H9 (cell line): ENCODE measurements around the gene MYO7B. TPM values are rescaled to one million over a fixed set of nuclear protein-coding genes. Genes with fewer than 3 reads are reported as not detected.

Experiments
- DNase-seq: peaks from one replicate; pipeline ENCODE4 v3.0.0-alpha.2; 2017
- H2AFZ ChIP-seq: one replicate; pipeline ENCODE4 v1.6.1; 2013; ENCODE audit warnings: mild to moderate bottlenecking, low read length, control low read depth, moderate library complexity
- H2AK5ac ChIP-seq: 2 replicates; pipeline ENCODE4 v1.6.1; 2013; ENCODE audit warnings: low read length, control low read depth, mixed read lengths; ENCODE audit not compliant: insufficient read length
- H2BK120ac ChIP-seq: one replicate; pipeline ENCODE4 v1.6.1; 2013; ENCODE audit warnings: low read depth, mild to moderate bottlenecking, low read length, control low read depth, inconsistent platforms; ENCODE audit not compliant: poor library complexity, severe bottlenecking
- H2BK12ac ChIP-seq: 2 replicates; pipeline ENCODE4 v1.6.1; 2013; ENCODE audit warnings: low read length, control low read depth, mixed read lengths, low read depth; ENCODE audit not compliant: insufficient read length
- H2BK15ac ChIP-seq: 2 replicates; pipeline ENCODE4 v1.6.1; 2013; ENCODE audit warnings: low read depth, low read length, control low read depth
- H2BK20ac ChIP-seq: one replicate; pipeline ENCODE4 v1.6.1; 2013; ENCODE audit warnings: low read depth, mild to moderate bottlenecking, low read length, control low read depth, inconsistent platforms; ENCODE audit not compliant: poor library complexity, severe bottlenecking
- H2BK5ac ChIP-seq: 2 replicates; pipeline ENCODE4 v1.6.1; 2013; ENCODE audit warnings: low read length, control low read depth, mixed read lengths; ENCODE audit not compliant: insufficient read length
- H3K14ac ChIP-seq: 2 replicates; pipeline ENCODE4 v1.6.1; 2013; ENCODE audit warnings: low read length, control low read depth; ENCODE audit not compliant: insufficient read depth
- H3K18ac ChIP-seq: 2 replicates; pipeline ENCODE4 v1.6.1; 2013; ENCODE audit warnings: low read depth, mild to moderate bottlenecking, mixed read lengths, low read length, control low read depth; ENCODE audit not compliant: insufficient read length
- H3K23ac ChIP-seq: 2 replicates; pipeline ENCODE4 v1.6.1; 2013; ENCODE audit warnings: low read length, control low read depth, mixed read lengths, low read depth; ENCODE audit not compliant: insufficient read length
- H3K23me2 ChIP-seq: 2 replicates; pipeline ENCODE4 v1.6.1; 2013; ENCODE audit warnings: low read depth, mild to moderate bottlenecking, mixed read lengths, low read length, control low read depth; ENCODE audit not compliant: insufficient read length, poor library complexity, severe bottlenecking
- H3K27ac ChIP-seq: 2 replicates; pipeline ENCODE4 v1.5.1; 2013; ENCODE audit warnings: low read length, control low read depth, mixed read lengths, low read depth; ENCODE audit not compliant: insufficient read length
- H3K27me3 ChIP-seq: 2 replicates; pipeline ENCODE4 v1.6.1; 2013; ENCODE audit warnings: low read length, control low read depth, inconsistent platforms; ENCODE audit not compliant: insufficient read depth
- H3K4ac ChIP-seq: 2 replicates; pipeline ENCODE4 v1.6.1; 2013; ENCODE audit warnings: low read depth, mild to moderate bottlenecking, control low read depth, inconsistent platforms, low read length, moderate library complexity
- H3K4me1 ChIP-seq: 2 replicates; pipeline ENCODE4 v1.6.1; 2013; ENCODE audit warnings: low read length, control low read depth, inconsistent platforms; ENCODE audit not compliant: insufficient read depth
- H3K4me2 ChIP-seq: 2 replicates; pipeline ENCODE4 v1.6.1; 2013; ENCODE audit warnings: low read length, control low read depth, mixed read lengths; ENCODE audit not compliant: insufficient read length, insufficient read depth
- H3K56ac ChIP-seq: 2 replicates; pipeline ENCODE4 v1.6.1; 2013; ENCODE audit warnings: low read depth, mild to moderate bottlenecking, mixed read lengths, low read length, control low read depth; ENCODE audit not compliant: insufficient read length
- H3K79me1 ChIP-seq: 2 replicates; pipeline ENCODE4 v1.6.1; 2013; ENCODE audit warnings: low read depth, mild to moderate bottlenecking, moderate library complexity, low read length, control low read depth, inconsistent platforms; ENCODE audit not compliant: insufficient read depth, poor library complexity, severe bottlenecking
- H3K79me2 ChIP-seq: 2 replicates; pipeline ENCODE4 v1.6.1; 2013; ENCODE audit warnings: low read length, control low read depth, inconsistent platforms; ENCODE audit not compliant: insufficient read depth
- H3K9ac ChIP-seq: 2 replicates; pipeline ENCODE4 v1.6.1; 2013; ENCODE audit warnings: low read length, control low read depth, mixed read lengths; ENCODE audit not compliant: insufficient read length; ENCODE audit errors: extremely low read depth
- H3K9me3 ChIP-seq: one replicate; pipeline ENCODE4 v1.6.1; 2013; ENCODE audit warnings: low read depth, low read length, inconsistent platforms; ENCODE audit not compliant: control insufficient read depth
- H3T11ph ChIP-seq: one replicate; pipeline ENCODE4 v1.6.1; 2013; ENCODE audit warnings: mild to moderate bottlenecking, low read length, control low read depth, inconsistent platforms
- H4K20me1 ChIP-seq: one replicate; pipeline ENCODE4 v1.6.1; 2013; ENCODE audit not compliant: control insufficient read depth, insufficient read length, insufficient read depth
- H4K5ac ChIP-seq: 2 replicates; pipeline ENCODE4 v1.6.1; 2013; ENCODE audit warnings: low read depth, mild to moderate bottlenecking, mixed read lengths, low read length, control low read depth; ENCODE audit not compliant: insufficient read length
- H4K8ac ChIP-seq: replicated peaks from 2 replicates; pipeline ENCODE4 v1.6.1; 2013; ENCODE audit warnings: low read length, control low read depth, mixed read lengths, low read depth; ENCODE audit not compliant: insufficient read length
- H4K91ac ChIP-seq: 2 replicates; pipeline ENCODE4 v1.6.1; 2013; ENCODE audit warnings: low read depth, mild to moderate bottlenecking, moderate library complexity, mixed read lengths, low read length, control low read depth; ENCODE audit not compliant: insufficient read length
- H3K27ac Mint-ChIP-seq, 3 experiments: 2 replicates in 2 of 3; 3 replicates in 1 of 3; pipeline ENCODE4 v1.8.0; 2020 to 2021; ENCODE audit warnings: mixed read lengths in 3 of 3, mild to moderate bottlenecking in 1 of 3, moderate library complexity in 1 of 3
- H3K27me3 Mint-ChIP-seq: 2 replicates; pipeline ENCODE4 v1.8.0; 2021; ENCODE audit warnings: low read depth, mild to moderate bottlenecking, moderate library complexity, mixed read lengths
- H3K36me3 Mint-ChIP-seq, 3 experiments: 2 replicates in 2 of 3; 3 replicates in 1 of 3; pipeline ENCODE4 v1.8.0; 2020 to 2021; ENCODE audit warnings: low read depth in 3 of 3, mixed read lengths in 3 of 3; ENCODE audit not compliant: insufficient read depth in 1 of 3
- H3K4me1 Mint-ChIP-seq, 2 experiments: 2 replicates each; pipeline ENCODE4 v1.8.0; 2020; ENCODE audit warnings: mixed read lengths in 2 of 2
- H3K4me3 Mint-ChIP-seq, 2 experiments: 2 replicates in 1 of 2; 3 replicates in 1 of 2; pipeline ENCODE4 v1.8.0; 2020 to 2021; ENCODE audit warnings: mild to moderate bottlenecking in 2 of 2, mixed read lengths in 2 of 2, moderate library complexity in 1 of 2
- H3K9me3 Mint-ChIP-seq, 2 experiments: 2 replicates in 1 of 2; 3 replicates in 1 of 2; pipeline ENCODE4 v1.8.0; 2020; ENCODE audit warnings: mild to moderate bottlenecking in 2 of 2, mixed read lengths in 2 of 2, moderate library complexity in 1 of 2
- WGBS: extraction: QIAGEN DNeasy Blood & Tissue Kit; methylation state at CpG from one replicate; pipeline ENCODE4 v1.1.7; 2013; ENCODE audit warnings: missing lambda C conversion rate, low lambda C conversion rate, mixed read lengths; ENCODE audit not compliant: insufficient read length; ENCODE audit errors: extremely low coverage; 5-methylcytosine and 5-hydroxymethylcytosine counted together
- total RNA-seq: library from RNA; stranded (reverse); gene quantifications from 2 replicates; pipeline ENCODE4 v1.2.1, GENCODE V29; 2021
- TF ChIP-seq, protein P1 (sequence below): fragments of 200-600 bp; sonication (generic); conservative IDR thresholded peaks from 3 replicates; pipeline ENCODE4 v1.8.0; 2021; ENCODE audit warnings: antibody characterized with exemption, mild to moderate bottlenecking

MYO7B gene
- total RNA-seq, 1 experiment from 2014 or later: not detected

DNA sequence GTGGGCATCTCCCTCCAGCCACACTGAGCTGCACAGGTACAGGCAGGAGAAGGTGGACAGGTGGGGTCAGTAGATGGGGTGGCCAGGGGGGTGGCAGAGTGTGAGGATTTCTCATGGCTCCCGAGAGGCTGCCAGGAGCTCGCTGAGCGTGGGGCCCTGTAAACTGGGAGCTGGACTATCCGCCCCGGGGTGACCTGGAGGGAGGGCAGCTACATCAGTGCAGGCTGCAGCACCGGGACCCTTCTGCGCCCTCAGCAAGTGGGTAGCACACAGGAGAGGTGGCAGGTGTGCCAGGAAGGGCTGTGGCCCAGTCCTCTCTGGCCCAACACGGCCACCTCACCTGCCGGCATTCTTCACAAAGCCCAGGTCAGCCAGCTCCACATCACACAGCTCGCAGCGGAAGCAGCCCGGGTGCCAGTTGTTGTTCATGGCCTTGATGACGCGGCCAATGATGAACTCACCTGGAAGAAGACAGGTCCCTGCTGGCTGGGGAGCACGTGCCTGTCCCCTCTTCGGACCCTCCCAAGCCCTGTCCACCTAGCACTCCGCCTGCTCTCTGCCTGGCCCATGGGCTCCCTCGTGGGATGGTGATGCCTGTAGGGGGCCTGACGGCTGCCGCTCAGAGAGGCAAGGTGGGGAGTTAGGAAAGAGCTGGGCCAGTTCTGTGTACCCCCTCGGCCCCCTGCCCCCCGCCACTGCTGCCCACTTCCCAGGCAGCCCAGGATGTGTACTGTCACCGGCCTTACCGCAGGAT is 118.8 kb downstream of the MYO7B start:
- H3K79me2 ChIP-seq: no peaks in the 10 kb centered on the region
- H3K23ac ChIP-seq: no peak overlapping the region
- no CpG with 5 or more reads among the region's 24 CpGs for WGBS
- Mint-ChIP-seq H3K27ac (no peak overlapping the region), H3K4me3 (no peak overlapping the region), H3K36me3 (no peaks in the 10 kb centered on the region), H3K9me3 (no peaks in the 10 kb centered on the region), H3K4me1 (peaks cover 11 to 20% of the 10 kb centered on the region in 2 experiments), H3K27me3 (peaks cover 5% of the 10 kb centered on the region)
- H3K18ac ChIP-seq: no peak overlapping the region
- H3T11ph ChIP-seq: no peak overlapping the region
- TF ChIP-seq, protein P1, sequence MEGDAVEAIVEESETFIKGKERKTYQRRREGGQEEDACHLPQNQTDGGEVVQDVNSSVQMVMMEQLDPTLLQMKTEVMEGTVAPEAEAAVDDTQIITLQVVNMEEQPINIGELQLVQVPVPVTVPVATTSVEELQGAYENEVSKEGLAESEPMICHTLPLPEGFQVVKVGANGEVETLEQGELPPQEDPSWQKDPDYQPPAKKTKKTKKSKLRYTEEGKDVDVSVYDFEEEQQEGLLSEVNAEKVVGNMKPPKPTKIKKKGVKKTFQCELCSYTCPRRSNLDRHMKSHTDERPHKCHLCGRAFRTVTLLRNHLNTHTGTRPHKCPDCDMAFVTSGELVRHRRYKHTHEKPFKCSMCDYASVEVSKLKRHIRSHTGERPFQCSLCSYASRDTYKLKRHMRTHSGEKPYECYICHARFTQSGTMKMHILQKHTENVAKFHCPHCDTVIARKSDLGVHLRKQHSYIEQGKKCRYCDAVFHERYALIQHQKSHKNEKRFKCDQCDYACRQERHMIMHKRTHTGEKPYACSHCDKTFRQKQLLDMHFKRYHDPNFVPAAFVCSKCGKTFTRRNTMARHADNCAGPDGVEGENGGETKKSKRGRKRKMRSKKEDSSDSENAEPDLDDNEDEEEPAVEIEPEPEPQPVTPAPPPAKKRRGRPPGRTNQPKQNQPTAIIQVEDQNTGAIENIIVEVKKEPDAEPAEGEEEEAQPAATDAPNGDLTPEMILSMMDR: no peak
- H2BK20ac ChIP-seq: no peak overlapping the region
- H2AK5ac ChIP-seq: no peak overlapping the region
- H3K14ac ChIP-seq: 0 out of 2 replicates have a peak overlapping the region, but pooled peaks have one; percentile 18
- H3K4ac ChIP-seq: no peak overlapping the region
- H4K91ac ChIP-seq: no peak overlapping the region
- H2BK5ac ChIP-seq: no peak overlapping the region
- H3K9me3 ChIP-seq: no peaks in the 10 kb centered on the region
- H4K8ac ChIP-seq: no peak overlapping the region
- no peaks in the 10 kb centered on the region for H3K27me3 ChIP-seq
- no peak overlapping the region for H2BK120ac ChIP-seq
- H3K4me1 ChIP-seq: no peaks in the 10 kb centered on the region
- no peaks in the 10 kb centered on the region for H4K20me1 ChIP-seq
- no peak overlapping the region for H2BK15ac ChIP-seq
- no peak overlapping the region for H4K5ac ChIP-seq
- H3K9ac ChIP-seq: no peak overlapping the region
- H3K79me1 ChIP-seq: no peaks in the 10 kb centered on the region
- no peak overlapping the region for H2BK12ac ChIP-seq
- no peak overlapping the region for H3K27ac ChIP-seq
- no peak overlapping the region for H3K4me2 ChIP-seq
- no peak overlapping the region for H3K56ac ChIP-seq
- no peak for DNase-seq
- H3K23me2 ChIP-seq: peaks cover 4% of the 10 kb centered on the region
- no peak overlapping the region for H2AFZ ChIP-seq
